ENCODE results near the gene FILIP1L.
"Not testable (repeated sequence)": the region's sequence is repeated elsewhere in the genome, so short reads cannot be mapped to it uniquely, and the experiment has no call there.

Gene FILIP1L

DNA sequence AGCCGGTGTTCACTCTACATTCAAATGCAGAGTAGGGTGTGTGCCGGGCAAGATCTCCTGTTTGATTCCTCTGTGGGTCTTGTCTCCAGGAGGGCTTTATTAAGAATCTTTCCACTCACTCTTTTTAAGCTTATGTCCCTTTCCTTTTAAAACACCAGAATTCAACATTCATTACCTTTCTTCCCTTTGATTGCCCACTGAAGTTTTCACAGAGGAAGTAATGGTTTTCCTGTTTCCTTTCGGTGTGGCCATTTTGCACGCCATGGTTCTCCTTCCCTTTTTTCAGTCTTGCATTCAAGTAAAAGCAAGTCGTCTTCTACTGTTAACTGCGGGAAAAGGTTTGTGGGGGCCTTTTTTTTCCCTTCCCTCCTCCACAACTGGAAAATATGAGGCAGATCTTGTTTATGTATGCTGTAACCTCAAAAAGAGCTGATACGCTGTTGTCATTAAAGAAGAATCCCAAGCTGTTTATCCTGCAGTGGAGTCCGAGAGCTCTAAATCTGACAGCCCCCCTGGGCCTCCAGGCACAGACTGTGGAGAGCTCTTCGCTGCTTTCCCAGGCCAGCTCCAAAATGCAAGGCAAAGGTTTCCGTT is 40.5 kb downstream of the FILIP1L start:
- no peak for DNase-seq (ENCODE audit: low read depth)

- DNase-seq (ENCODE audit: low read depth) = no peak
These were observed 41.1 kb downstream of the FILIP1L start for GRCh38 chr3:100073049-100073713.

DNA sequence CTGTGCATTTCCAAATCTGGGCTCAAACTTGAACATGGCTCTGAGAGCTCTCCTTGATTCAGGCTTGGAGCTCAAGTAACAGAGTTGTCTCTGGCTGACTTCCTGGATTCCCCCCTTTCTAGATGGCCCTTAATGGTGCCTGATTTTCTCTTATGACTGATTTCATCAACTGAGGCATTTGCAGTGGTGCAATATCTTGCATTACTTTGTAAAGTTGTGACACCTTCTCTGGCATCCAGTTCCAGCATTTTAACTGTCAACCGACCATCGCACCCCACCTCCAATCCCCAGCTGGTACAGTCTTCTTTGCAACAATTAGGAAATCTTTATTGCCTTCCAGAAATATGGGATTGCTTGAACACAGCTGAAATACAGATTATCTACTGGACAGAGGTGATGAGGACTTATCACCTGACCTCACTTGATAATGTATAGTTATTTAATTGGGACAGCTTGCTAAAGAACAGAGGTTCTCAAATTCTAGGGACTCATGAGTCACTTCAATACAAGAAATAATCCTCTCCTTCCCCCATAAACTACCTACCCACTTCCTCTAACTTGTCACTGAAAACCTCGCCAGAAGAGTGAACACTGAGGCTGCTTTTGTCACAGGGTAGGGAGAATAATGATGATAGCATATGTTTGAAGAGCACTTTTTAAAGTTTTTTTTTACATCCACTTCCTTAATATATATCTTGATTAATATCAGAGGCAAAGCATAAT is 41.8 kb downstream of the FILIP1L start:
- no peak for DNase-seq (ENCODE audit: low read depth)

DNA sequence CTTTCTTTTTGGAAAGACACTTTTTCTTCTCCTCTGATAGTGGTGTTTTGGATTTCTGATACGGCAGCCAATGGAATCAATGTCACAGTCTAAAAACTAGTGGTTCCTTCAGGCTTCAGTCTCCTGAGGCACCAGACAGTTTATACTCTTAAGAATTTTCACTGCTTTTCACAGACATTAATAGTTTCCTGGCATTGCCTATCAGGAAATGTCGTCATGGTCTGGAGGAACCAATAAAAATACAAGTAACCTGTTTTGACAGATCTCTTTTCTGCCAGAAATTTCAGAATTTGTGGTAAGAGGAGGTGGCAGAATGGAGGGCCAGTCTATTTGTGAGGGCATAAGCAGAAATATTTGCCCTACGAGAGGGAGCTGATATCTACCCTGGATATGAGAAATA is 44.8 kb downstream of the FILIP1L start:
- no peak for DNase-seq (ENCODE audit: low read depth)

DNA sequence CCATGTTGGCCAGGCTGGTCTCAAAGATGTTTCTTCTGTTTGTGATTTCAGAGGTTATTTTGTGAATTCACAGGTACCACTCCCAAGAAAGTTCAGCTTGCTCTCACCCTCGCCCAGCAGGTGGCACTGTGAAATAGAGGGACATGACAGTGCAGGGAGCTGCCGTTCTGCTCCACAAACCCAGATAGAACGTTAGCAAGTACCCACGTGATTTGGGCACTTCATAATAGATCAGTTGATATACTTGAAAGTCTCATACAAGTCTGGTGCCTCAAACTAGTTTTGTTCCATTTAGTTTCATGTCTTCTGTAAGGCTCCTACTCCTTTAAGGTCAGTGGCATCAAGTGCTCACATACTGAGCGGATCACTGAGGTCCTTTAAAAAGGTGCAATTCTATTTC is 45.5 kb downstream of the FILIP1L start:
- no peak for DNase-seq (ENCODE audit: low read depth)

- no peak for DNase-seq (ENCODE audit: low read depth)
These were observed 46.7 kb downstream of the FILIP1L start for GRCh38 chr3:100067589-100067988.

- DNase-seq (ENCODE audit: low read depth) = no peak
These were observed 50.3 kb downstream of the FILIP1L start for GRCh38 chr3:100063929-100064461.

- no peak for DNase-seq (ENCODE audit: low read depth)
These were observed 51.6 kb downstream of the FILIP1L start for GRCh38 chr3:100062665-100063064.

GRCh38 chr3:100060685-100061484 is 53.4 kb downstream of the FILIP1L start:
- no peak for DNase-seq (ENCODE audit: low read depth)

- no peak for DNase-seq (ENCODE audit: low read depth)
These were observed 54.8 kb downstream of the FILIP1L start for GRCh38 chr3:100059472-100059871.

DNA sequence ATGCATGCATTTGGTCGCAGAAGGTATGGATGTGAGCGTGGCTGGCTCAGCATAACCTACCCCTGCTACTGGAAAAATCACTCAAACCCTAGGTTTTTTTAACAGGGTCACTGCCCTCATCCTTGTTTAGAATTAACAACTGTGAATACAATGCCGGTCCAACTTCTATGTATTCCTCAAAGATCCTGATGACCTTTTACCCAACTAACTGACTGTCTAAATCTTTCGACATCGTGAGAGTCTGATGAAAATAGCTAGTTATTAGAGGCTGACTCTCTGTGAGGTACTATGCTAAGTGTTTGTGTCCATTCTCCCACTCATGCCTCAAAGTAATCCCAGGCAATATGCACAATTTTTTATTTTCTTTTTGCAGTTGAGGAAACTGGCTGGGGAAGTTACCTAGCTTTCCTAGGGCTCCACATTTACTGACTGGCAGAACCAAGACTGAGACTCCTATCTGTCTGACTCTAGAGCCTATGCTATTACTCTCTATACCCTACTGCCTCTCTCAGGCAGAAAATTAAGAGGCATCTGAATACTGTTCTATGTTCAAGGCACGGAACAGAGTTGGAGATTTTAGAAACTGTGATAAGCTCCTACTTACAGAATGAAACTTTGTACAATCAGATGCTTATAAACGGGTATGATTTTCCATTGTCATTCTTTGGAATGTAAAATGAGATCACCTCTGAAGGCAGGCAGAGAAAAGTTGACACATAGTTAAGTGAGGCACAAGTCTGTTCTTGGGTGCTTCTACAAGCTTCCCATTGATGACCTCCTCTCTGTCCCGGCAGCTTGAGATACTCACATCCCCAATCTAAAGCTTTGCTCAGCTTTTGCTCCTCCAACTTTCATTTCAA is 56.4 kb downstream of the FILIP1L start:
- no peak for DNase-seq (ENCODE audit: low read depth)

- no peak for DNase-seq (ENCODE audit: low read depth)
These were observed 60.2 kb downstream of the FILIP1L start for GRCh38 chr3:100053951-100054620.

DNA sequence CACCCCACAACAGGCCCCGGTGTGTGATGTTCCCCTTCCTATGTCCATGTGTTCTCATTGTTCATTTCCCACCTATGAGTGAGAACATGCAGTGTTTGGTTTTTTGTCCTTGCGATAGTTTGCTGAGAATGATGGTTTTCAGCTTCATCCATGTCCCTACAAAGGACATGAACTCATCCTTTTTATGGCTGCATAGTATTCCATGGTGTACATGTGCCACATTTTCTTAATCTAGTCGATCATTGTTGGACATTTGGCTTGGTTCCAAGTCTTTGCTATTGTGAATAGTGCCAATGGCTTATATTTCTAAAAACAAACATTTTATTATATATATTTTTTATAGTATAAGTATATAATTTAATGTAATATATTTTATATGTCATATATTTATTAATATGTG is 62.8 kb downstream of the FILIP1L start:
- not testable (repeated sequence) for DNase-seq (ENCODE audit: low read depth)

- no peak for DNase-seq (ENCODE audit: low read depth)
These were observed 66.1 kb downstream of the FILIP1L start for GRCh38 chr3:100048248-100048647.

- peak; percentile 83 for DNase-seq (ENCODE audit: low read depth)
These were observed 66.7 kb downstream of the FILIP1L start for GRCh38 chr3:100047455-100048141.

DNA sequence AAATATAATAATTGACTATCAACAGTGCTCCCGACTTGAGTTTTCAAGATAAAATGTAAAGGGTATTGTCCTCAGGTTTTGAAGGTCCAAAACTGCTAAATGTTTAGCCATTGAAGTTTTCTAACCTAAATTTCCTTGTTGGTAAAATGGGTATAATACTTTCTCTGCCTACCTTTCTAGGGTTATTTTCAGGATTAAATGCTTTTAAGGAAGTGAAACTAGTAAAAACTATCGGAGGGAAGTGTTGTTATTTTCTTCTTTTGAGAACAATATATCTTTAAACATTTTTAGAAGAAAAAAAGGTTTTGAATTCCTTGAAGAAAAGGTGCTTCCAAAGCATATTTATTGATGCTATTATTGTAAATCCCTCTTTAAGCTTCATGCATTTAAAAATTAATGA is 67.3 kb downstream of the FILIP1L start:
- no peak for DNase-seq (ENCODE audit: low read depth)

GRCh38 chr3:100045696-100046095 is 68.6 kb downstream of the FILIP1L start:
- peak; percentile 94 for DNase-seq (ENCODE audit: low read depth)

- DNase-seq (ENCODE audit: low read depth) = no peak
These were observed 69.9 kb downstream of the FILIP1L start for GRCh38 chr3:100044369-100044768.

DNA sequence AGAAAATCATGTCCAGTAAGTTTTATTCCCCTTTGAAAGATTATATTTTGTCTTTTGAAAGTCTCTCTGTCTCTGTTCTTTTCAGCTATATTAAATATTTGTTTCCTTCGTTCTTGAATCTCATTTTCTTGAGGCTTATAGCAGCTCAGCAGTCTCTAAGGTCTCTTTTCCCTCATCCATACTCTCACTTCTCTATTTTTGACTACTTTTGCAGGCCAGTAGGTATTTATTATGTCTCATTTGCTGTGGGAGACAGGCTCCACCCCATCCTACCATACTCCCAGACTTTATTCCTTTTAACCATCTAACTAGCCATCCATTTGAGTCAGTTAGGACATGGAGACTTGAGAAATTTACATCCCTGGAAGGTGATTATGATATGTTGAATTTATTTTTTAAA is 71.0 kb downstream of the FILIP1L start:
- no peak for DNase-seq (ENCODE audit: low read depth)

All from HS-27A (cell line).